PC-3 (cell line): ENCODE measurements around the gene SMYD2.

Experiments
- CTCF ChIP-seq: fragments of 300-600 bp; sonication (generic); conservative IDR thresholded peaks from 2 replicates; pipeline ENCODE4 v1.5.1; 2017; ENCODE audit warnings: antibody characterized with exemption, low read depth, mild to moderate bottlenecking, low read length
- EZH2 ChIP-seq: fragments of 300-600 bp; sonication (generic); IDR thresholded peaks from one replicate; pipeline ENCODE4 v1.6.1; 2017; ENCODE audit warnings: antibody characterized with exemption, mild to moderate bottlenecking, low read length; ENCODE audit not compliant: unreplicated experiment
- EZH2phosphoT487 ChIP-seq: fragments of 300-600 bp; sonication (generic); IDR thresholded peaks from 2 replicates; pipeline ENCODE4 v1.6.1; 2018; ENCODE audit warnings: mild to moderate bottlenecking, antibody characterized with exemption, low read length, borderline replicate concordance

- no peak for TF ChIP-seq EZH2
- no peak for TF ChIP-seq CTCF
- TF ChIP-seq EZH2phosphoT487 = no peak
Measured at GRCh38 chr1:214277704-214278635, 3.0 kb upstream of the SMYD2 start.
